CD1c-positive myeloid dendritic cell (primary cell): ENCODE results near the gene FAM217A.

Experiments used
- DNase-seq: peaks from one replicate; pipeline ENCODE4 v3.0.0-alpha.2; 2016; ENCODE audit errors: extremely low spot score

The FAM217A gene

DNA sequence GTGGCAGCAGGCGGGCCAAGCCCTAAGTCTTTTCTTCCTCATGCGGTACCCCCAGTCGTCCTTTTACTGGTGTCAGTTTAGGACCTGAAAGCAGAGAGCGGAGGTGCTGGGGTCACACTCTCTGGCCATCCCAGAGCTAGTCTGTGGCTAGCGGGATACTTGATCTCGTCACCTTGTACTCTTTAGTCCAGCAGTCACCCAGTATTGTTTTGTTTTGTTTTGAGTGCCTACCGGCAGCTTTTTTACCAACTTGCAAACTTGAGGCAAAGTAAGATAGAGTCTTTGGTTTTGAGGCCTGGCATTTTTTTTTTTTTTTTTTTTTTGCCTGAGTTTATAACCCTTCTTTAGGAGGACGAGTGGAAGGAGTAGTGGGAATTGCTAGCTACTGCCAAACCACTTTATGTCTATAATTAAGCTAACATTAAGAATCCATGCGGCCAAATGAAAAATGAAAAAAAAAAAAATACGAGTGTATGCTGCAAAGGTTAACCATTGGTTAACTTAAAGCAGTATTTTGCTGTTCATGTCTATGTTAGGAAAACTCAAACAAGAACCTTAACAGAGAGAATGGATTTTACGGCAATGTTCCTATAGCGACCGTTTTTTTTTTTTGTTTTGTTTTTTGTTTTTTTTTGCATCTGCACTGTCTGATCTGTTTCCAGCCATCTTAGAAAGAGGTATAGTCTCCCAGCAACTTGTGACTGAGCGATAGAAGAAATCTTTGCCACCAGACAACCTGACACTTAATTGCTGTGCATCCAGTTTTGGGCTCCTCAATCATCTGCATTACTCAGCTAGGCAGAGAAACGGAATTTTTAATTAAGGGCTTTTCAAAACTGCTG, 56.9 kb downstream of the FAM217A start:
- DNase-seq, result peak; percentile 31

DNA sequence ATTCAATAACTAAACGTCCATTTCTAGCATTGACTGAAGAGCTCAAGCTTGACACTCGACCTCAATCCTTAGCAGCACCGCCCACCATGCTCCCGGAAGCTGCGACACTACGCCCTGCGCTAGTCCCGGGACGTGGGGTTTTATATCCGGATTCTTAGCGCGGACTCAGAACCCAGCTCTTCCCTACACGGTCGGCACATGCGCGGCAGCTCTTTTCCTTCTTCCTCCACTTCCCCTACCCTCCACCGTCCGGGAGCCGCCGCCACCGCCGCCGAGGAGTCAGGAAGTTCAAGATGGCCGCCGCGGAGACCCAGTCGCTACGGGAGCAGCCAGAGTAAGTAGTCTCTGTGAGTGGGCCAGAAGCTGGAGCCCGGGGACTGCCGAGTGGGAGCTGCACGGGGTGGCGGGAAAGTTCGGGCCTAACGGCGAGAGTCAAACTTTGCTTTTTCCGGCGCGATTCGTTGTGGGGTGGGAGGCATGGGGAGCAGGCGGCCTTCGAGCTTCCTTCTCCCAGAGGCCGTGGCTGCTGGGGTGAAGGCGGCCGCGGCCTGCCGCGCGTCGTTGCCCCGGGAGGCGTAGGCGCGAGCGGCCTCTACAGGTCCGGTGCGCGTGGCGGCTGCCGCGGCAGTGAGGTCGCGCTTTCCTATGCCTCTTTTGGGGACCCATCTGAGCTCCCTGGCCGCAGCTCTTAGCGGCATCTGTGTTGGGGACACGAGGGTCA, 57.6 kb downstream of the FAM217A start:
- peak; percentile 98 for DNase-seq

DNA sequence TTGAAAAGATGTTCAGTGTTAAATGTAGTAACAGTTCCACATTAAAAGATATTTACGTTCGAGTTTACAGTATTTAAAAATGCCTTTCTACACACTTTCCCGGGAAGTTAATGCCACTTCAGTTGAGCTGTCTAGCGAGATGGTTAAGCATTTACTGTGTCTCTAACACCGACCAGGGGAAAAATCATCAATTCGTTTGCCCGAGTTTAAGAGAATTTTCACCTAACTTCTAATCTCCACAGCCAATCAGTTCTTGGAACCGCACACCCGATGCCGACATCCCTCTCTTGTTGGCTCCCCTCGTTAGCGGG, 58.2 kb downstream of the FAM217A start:
- no peak for DNase-seq

DNA sequence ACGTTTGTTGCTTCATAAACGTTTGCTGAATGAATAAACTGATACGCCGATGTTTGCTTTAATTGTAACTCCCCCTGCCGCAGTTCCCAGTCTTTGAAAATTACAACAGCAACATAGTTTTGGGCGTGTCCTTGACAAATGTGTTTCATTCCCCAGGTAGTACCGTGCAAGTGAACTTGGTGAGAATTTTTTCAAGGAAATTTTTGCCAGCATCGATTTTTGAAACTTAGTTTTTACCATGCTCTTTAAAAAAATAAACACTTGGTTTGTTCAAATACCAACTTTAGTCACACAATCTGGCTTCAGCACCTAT, 60.1 kb downstream of the FAM217A start:
- DNase-seq, result no peak
